COLO829 (cell line): ENCODE data around the gene ESRRB.
A peak's percentile ranks its signal among the peaks of the same experiment; 100 is the strongest.

Source experiments
- DNase-seq: peaks from one replicate; pipeline ENCODE4 v3.0.0; 2012; ENCODE audit warnings: low spot score

Gene ESRRB

DNA sequence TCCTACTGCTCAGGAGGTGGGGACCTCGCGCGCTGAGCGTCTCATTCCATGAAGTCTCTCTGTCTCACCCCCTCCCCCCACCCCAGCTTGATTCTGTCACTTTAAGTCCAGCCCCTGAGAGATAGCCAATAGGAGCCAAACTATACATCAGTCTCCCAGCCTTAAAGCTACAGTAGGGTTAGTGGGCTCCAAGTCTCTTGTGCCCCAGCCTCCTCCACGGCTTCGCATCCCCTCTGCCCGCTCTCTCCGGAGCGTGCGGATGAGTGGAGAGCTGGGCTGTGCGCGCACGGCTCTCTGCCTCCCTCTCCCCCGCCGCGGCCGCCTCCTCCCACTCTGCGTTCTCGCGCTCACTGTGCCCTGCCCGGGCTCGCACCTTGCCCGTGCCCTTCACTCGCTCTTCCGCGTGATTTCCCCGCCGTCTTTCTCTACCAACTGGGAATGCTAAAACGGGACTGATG lies at the start of gene ESRRB:
Gene ESRRB (plus strand): TSS at position 191 of the 458 bp plus-strand sequence. CDS start 265 bp downstream, at position 456.
- DNase-seq, result no peak

DNA sequence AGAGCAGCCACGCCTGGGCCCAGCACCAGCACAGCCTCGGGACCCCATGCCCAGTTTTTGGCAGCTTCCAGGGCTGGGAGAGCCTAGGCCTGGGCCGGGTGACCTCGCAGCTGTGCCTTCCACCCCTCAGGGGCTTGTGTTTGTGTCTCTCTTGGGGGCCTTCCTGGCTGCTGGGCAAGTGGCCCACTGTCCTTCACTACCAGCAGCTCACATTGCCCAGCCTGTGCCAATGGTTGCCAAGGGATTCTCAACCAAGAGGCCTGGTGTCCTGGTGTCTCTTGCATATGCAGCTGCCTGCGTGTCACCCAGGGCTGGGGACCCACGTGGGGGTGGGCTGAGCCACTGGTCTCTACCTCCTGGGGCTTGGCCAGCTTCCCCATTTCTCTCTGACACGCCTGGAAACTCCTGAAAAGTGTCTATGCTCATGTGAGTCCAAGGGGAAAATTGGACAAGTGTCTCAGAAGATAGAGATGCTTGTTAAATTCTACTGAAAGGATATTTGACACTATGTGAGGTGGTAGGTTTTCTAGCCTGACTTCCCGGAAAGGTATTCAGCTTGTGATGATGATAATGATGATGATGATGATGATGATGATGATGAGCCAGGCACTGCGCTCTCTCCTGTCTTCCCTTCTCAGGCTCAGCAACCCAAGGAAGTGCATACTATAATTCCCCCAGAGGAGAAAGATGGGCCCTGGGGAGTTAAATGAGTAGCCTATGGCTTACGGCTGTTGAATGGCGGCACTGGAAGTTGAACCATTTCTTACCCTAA lies 48.8 kb upstream of the ESRRB start:
- no peak for DNase-seq

DNA sequence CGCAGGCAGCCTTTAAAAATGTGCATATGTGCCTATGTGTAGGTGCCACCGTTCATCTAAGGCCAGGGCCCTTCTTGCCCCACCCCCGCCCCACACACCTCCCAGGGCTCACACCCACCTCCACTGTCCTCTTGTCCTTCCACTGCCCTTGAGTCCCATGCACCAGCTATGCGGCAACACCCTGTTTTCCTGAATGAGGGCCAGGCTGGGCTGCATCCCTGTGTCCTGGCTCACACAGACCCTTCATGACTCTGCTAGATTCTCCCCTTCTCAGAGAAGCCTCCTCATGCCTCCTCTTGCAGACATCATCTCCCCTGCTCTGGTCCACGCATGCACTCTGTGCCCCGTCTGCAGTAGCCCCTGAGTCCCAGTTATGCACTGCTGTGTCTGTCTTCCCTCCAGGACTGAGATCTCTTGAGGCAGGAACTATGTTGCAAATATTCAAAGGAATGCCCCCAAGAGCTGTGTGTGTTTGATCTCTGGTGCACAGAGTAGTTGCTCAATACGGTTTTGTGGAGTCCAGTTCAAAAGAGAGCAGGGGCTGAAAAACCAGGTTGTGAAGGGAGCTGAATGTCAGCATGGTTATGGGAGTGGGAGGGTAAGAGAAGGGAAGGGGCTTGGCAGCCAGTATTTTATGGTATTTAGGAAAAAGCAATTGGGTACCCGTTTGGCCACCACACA lies 47.3 kb upstream of the ESRRB start:
- no peak for DNase-seq

DNA sequence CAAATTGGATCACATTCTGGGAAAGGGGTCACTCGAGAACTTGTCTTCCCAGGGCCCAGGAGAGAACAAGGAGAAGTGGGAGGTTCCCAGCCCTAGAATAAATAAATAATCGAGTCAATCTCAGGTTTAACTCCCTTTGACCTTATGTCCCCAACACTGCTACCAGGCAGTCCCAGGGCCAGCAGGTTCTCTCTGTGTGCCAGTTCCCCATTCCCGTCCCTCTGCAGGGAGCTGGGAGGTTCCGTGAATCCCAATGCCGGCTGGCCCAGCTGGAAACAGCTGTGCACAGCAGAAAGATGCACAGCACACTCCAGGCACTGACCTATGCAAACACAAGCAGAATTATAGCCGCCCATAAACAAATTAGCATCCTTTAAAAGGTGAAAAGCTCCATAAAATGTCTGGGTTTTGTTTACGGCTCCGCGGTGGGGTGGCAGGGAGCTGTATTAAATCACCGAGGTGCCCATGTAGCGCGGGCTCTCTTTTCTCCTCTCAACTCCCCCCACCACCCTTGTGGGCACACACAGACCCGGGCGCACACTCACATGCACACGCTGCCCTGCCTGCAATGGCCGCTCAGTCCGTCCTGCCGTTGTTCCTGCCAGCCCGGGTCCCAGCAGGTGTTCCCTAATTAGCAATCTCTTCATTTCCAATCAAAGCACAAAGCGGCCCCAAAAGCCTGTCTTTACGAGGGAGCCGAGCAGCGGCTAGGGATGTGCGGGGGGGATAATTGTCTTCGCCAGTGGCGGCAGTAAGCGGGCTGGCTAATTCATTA lies 46.6 kb upstream of the ESRRB start:
- no peak for DNase-seq

DNA sequence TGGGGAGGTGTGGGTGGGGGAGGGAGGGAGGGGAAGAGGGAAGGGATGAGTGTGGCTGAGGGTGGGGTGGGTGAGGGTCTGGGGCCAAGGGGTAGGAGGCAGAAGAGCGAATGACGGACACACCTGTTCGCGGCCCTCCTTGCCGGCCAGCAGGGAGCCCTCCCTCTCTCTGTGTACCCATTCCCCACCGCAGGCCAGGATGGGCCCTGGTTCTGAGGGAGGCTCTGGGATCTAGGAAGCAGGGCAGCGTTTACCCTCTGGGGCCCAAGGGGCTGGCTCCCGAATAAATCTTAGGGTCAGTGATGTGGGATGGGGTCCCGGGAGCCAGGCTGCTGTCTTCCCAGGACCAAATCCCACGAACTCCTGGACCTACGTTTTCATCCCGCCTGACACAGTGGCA lies 46.0 kb upstream of the ESRRB start:
- no peak for DNase-seq

DNA sequence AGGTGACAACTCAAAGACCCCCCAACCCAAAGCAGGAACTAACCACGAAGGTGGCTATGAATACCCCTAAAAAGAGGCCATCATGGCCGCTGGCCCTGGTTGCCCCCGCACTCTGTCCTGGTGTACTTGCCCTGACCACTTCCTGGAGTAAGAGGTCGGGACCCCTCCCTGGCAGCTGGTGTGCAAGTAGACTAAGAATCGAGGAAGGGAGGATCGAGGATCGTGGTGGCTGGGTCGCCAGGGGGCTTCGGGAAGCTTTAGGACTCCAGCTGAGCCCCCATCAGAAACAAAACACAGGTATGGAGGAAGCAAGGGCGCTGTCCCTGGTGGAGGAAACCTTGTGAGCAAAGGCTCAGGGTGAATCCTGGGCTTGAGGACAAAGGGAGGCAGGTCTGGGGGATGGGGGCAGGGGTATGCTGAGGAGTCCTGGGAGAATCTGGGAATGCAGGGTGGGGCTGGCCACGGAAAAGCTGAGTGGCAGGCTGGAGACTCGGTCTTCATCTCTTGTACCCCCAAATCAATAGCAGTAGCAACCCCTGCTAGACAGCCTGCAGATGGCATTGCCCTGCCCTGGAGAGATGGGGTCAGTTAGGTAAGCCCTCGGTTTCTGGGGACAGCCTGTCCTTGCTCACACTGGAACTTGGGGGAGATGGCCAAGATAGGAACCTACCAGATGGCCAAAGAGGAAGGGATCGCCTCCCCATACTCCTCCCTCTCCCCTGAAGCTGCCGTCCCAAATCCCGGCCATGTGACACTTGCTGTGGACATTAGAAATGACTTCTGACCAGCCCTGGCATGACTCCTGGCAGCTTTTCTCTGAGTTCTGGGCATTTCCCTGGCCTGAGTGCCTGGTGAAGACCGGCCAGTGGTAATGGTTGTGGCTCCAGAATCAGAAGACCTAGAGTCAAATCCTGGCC lies 45.3 kb upstream of the ESRRB start:
- no peak for DNase-seq

DNA sequence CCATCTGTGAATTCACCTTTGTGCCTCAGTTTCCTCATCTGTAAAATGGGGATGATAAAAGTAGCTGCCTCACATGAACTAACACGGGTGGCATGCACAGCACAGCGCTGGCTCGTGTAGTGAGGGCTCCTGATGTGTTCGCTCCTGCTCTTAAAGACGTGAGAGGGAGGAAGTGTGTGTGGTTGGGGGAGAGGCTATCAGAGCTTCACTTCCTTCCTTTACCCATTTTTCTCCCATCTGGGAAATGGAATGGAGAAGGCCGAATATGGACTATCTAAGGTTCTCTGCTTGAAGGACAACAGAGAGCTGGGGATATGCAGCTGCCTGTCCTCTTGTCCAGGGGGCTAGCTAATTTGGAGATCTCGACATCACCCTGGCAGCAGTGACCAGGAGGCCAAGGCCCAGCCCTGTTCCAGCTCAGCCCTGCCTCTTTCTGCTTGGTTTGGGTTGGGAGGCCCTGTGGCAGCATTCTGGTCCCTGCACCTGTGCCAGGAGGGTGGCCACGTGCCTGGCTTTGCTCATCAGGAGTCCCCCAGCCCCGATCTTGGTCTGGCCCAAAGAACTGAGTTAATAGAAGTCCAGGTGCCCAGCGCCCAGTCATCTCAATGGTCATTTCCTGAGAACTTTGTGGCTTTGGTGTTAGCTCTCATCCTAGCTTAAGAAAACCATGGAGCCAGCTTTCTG lies 44.5 kb upstream of the ESRRB start:
- DNase-seq, result no peak

DNA sequence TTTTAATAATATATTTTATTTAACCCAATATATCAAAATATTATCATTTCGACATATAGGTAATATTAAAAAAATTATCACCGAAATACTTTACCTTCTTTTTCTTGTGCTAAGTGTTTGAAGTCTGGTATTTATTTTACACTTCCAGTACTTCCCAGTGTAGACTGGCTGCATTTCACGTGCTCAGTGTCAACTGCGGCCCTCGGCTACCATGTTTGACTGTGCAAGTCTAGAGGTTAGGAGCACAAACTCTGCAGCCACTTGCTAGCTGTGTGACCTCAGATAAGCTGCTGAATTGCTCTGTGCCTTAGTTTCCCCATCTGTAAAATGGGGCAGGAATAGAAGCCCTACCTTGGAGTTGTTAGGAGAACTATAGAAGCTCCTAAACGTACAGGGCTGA lies 42.3 kb upstream of the ESRRB start:
- no peak for DNase-seq

DNA sequence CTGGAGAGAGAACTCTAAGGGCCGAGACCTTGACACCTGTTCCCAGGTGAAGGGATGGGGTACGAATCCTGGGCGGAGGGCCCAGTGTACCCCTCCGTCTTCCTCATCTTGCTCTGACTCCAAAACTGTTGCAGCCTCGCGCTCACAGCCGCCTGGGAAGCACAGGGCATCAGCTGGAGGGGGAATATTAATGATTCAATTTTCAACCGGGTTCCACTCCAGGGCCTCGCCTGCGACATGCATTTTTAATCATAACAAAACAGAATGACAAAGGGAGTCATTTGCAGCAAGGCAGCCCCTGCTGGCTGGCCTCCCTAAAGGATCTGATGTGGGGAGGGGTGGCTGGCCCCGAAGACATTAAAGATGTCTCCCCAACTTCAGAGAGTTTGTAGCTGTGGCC lies 41.6 kb upstream of the ESRRB start:
- DNase-seq, result no peak

DNA sequence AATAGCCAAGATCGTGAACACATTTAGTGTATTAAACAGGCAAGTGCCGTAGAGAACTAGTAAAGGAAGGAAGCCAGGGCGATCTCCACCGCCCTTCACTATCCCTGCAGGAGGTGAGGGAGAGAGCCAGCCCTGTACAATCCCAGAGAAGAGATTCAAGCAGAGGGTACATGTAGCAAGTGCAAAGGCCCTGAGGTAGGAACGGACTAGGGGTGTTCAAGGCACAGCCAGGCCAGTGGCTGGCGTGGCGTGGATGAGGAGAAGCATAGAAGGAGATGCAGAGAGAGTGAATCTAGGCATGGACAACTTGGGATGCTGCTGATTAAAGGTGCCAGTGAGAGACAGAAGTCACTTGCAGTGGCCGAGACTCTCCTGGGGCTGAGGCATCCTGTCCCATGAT lies 39.1 kb upstream of the ESRRB start:
- no peak for DNase-seq

DNA sequence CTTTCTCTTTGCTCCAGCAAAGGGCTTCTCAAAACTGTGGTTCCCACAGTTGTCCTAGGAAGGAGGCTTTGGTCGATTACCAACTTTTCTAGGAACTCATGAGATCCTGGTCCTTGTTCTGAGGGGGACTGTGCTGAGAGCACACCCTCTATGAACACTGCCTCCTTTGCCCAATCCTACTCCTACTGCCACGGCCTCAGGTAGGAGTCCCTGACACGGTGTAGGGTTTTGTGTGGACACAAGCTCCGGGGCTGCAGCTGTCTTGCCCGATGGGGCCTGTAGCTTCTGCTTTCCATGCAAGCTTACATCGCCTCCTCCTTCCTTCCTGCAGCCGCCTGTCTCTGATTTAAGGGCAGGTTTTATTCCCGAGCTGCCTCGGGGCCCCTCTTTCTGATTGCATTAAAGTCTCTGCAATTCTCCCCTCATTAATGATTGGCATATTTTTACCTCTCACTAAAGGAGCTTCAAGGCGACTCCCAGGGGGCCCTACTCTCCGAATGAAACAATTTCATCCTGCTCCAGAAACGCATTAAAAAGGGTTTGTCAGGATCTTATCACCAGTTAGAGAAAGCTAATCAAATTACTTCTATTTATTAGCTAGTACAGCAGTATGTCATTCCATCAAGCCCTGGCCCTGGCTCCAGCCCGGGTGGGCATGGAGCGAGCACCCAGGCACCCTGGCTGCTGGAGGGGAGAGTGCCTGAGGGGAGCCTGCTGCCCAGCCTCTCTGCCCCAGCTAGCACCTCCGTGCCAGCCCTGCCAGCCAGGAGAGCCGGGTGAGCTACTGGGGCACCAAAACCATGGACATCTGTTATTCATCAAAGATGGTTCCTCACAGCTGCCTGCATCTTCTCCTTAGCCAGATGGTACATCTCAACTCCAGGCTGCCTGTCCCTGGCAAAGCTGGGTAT lies 38.0 kb upstream of the ESRRB start:
- DNase-seq, result no peak

DNA sequence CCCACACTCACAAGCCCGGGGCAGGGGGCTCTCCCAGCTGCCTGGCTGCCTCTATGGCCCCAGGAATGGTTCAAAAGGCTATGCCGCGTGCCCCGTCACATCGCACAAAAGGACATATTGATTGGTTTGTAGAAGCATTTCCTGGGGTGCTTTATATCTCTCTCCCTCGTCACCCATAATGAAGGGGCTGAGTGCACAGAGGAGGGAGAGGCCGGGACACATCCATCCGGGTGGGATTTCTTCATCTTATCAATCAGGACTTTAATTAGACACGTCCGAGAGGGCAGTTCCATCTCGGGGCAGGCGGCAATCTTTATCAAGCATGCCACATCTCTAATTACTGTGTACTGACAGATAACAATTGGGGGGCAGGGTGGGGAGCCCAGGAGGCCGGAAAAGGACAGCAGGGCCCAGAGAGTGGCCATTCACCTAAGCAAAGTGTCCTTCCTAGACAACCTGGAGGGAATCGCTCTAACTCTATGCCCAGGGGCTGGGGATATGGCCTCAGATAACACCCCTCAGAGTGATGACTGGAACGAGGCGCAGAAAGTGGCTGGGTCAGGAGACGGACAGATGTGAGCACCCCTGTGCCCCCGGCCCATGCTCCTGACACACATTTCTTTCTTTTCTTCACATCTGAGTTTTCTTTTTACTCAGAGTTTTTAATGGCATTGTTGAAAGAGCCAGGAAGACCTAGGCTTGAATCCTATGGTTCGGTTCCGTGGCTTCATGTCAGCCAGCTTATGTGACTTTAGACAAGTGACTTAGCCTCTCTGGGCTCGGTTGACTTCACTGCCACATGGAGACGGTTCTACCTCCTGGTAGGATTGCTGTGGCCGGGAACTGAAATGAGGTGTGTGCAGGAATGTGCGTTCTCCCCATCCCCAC lies 36.0 kb upstream of the ESRRB start:
- DNase-seq, result no peak

DNA sequence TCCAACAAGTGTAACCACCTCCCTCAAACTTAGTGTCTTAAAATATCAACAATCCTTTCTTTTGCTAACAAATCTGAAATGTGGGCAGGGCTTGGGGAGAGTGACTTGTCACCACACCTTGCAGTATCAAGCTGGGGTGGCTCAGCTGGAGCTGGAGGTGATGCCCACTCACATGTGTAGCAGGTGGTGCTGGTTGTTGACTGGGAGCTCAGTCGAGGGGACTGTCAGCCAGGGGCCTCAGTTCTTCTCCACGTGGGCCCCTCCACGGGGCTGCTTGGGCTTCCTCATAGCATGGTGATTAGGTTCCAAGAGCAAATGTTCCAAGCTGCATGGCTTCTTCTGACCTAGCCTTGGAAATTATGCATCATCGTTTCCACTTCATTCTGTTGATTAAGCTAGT lies 32.6 kb upstream of the ESRRB start:
- DNase-seq, result no peak

DNA sequence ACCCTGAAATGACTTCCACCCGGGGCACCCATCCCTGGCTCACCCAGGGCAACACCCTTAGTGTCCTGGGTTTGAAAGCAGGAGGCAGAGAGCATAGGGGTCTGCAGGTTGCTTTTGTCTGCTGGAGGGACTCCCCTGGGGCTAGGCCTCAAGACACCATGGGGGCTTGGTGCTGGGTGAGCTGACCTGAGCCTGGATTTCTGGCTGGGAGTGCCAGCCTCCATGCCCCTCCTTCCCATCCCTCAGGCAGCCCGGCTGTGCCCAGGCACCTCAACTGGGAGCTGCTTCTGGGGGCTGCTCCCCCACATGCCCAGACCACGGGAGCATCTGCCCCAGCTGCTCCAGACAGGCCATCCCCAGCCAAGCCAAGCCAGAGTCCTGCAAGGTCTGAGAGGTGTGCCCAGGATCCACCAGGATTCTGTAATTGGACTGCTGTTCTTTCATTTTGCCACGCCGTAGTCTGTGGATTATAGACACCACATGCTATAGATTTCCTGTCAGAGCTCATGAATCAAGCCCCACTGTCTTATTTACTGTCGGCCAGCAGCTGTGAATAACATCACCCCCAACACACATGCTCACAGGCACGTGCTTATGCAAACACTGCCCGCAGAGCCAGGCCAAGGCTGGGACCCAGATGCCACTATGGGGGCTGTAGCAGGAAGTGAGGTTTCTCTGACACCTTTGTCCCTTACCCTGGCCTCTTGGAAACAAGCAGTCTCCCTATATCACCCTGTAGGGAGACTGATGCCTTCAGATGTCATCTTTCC lies 29.4 kb upstream of the ESRRB start:
- no peak for DNase-seq

DNA sequence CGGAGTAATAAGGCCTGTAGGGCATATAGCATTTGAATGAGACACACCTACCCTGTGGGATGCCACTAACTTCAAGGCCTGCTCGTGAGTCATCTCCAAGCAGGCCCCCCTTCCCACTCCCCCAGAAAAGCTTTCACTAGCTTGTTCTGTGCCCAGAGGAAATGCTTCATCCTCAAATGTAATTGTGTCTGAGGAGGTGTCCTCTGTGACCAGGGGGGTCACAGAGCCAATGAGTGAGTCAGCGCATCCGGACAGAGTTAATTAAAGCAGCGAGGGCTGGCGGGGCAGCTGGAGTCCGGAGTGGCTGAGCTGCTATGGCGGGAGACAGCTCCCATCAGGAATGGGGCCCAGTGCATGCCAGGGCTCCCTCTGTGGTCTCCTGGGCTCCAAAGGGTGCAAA lies 27.0 kb upstream of the ESRRB start:
- peak; percentile 75 for DNase-seq

DNA sequence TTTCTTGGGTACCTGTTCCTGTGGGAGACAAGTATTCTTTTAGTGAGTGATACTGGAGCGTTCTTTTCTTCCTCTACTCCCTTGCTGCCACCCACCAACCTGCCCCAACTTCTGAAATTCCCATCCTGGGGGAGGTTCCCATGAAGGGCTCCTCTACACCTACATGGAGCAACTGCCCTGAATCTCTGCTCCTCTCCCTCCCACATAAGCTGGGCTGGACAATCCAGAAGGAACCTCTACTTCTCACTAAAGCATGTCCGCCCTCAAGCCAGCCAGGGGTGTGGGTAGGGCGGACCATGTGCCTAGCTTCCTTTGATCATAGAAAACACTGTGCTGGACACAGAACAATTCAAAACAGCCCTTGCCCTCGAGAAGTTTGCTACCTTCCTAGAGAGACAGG lies 25.9 kb upstream of the ESRRB start:
- DNase-seq, result no peak

DNA sequence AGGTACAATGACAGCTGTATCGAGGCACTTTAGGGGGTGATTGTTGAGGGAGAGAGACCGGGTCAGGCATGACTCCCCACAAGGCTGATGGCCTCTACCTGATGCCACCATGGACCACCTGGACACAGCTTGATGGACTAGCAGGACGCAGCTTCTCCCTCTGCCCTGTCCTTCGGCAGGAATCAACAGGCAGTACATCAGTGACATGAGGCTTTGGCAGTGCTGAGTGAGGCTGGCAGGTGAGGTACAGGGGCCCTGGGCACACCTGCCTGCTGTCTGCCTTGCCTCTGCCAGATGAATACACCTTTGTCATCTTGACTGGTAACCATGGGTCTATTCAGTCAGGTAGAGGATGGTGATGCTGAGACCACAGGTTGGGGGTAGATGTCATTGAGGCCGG lies 25.3 kb upstream of the ESRRB start:
- no peak for DNase-seq

DNA sequence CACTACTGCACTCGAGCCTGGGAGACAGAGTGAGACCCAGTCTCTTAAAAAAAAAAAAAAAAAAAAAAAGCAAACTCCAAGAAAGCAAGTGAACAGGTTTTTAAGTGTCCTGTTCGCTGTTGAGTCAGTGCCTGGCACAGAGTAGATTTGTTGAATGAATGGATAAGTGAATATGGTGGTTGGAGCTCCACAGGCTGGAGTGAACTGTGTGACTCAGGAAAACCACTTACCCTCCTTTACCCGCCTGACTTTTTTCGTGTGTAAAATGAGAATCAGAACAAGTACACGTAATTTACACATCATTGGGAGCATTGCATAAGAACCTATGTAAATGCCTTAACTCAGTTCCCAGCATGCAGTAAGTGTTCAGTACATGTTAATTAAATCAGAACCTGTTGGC lies 24.0 kb upstream of the ESRRB start:
- DNase-seq, result no peak
